Trophoblast cell (in vitro differentiated cells and primary cell): ENCODE results near the gene PKD2.

Source experiments
- DNase-seq, 2 donors: peaks; one replicate each; pipeline ENCODE4 v3.0.0-alpha.2; 2016
- H2AFZ ChIP-seq: 2 replicates; pipeline ENCODE4 v1.6.1; 2013; ENCODE audit warnings: low read length, moderate library complexity, mild to moderate bottlenecking; ENCODE audit not compliant: insufficient read depth, poor library complexity
- H2AK5ac ChIP-seq: 2 replicates; pipeline ENCODE4 v1.6.1; 2013; ENCODE audit warnings: mild to moderate bottlenecking, low read length
- H2BK120ac ChIP-seq: 2 replicates; pipeline ENCODE4 v1.6.1; 2013; ENCODE audit warnings: low read length, mild to moderate bottlenecking, moderate library complexity; ENCODE audit not compliant: insufficient read depth, poor library complexity
- H2BK12ac ChIP-seq: 2 replicates; pipeline ENCODE4 v1.6.1; 2013; ENCODE audit warnings: mild to moderate bottlenecking, low read length, moderate library complexity
- H2BK5ac ChIP-seq: 2 replicates; pipeline ENCODE4 v1.6.1; 2013; ENCODE audit warnings: low read length, low read depth, moderate library complexity, mild to moderate bottlenecking; ENCODE audit not compliant: poor library complexity
- H3K14ac ChIP-seq: 2 replicates; pipeline ENCODE4 v1.6.1; 2013; ENCODE audit warnings: mild to moderate bottlenecking, low read length
- H3K18ac ChIP-seq: 2 replicates; pipeline ENCODE4 v1.6.1; 2013; ENCODE audit warnings: mild to moderate bottlenecking, low read length
- H3K23ac ChIP-seq: 2 replicates; pipeline ENCODE4 v1.6.1; 2013; ENCODE audit warnings: low read length
- H3K27ac ChIP-seq: 2 replicates; pipeline ENCODE4 v1.5.1; 2013; ENCODE audit warnings: low read depth, mild to moderate bottlenecking, inconsistent platforms, low read length, moderate library complexity
- H3K27me3 ChIP-seq: 2 replicates; pipeline ENCODE4 v1.6.1; 2013; ENCODE audit warnings: inconsistent platforms, mild to moderate bottlenecking, low read length, moderate library complexity; ENCODE audit not compliant: insufficient read depth
- H3K36me3 ChIP-seq, 2 experiments: 1 replicate in 1 of 2; 2 replicates in 1 of 2; pipeline ENCODE4 v1.6.1; 2013; ENCODE audit warnings: low read length in 2 of 2, mild to moderate bottlenecking in 2 of 2, moderate library complexity in 1 of 2; ENCODE audit not compliant: insufficient read depth in 2 of 2, control insufficient read depth in 1 of 2
- H3K4ac ChIP-seq: 2 replicates; pipeline ENCODE4 v1.6.1; 2013; ENCODE audit warnings: low read depth, mild to moderate bottlenecking, low read length, moderate library complexity
- H3K4me1 ChIP-seq, 2 experiments: 1 replicate in 1 of 2; 2 replicates in 1 of 2; pipeline ENCODE4 v1.6.1; 2013; ENCODE audit warnings: low read length in 2 of 2, mild to moderate bottlenecking in 2 of 2, moderate library complexity in 1 of 2; ENCODE audit not compliant: insufficient read depth in 2 of 2, control insufficient read depth in 1 of 2
- H3K4me2 ChIP-seq: 2 replicates; pipeline ENCODE4 v1.6.1; 2013; ENCODE audit warnings: inconsistent platforms, mild to moderate bottlenecking, low read length, moderate library complexity
- H3K4me3 ChIP-seq: 2 replicates; pipeline ENCODE4 v1.5.1; 2013; ENCODE audit warnings: mild to moderate bottlenecking, low read depth, low read length, inconsistent platforms
- H3K79me1 ChIP-seq: one replicate; pipeline ENCODE4 v1.6.1; 2013; ENCODE audit warnings: low read length
- H3K79me2 ChIP-seq: 2 replicates; pipeline ENCODE4 v1.6.1; 2013; ENCODE audit warnings: low read length, mild to moderate bottlenecking; ENCODE audit not compliant: control insufficient read depth, insufficient read depth, poor library complexity
- H3K9ac ChIP-seq: 2 replicates; pipeline ENCODE4 v1.6.1; 2013; ENCODE audit warnings: mild to moderate bottlenecking, low read length
- H3K9me3 ChIP-seq: 2 replicates; pipeline ENCODE4 v1.6.1; 2013; ENCODE audit warnings: low read depth, mild to moderate bottlenecking, control low read depth, inconsistent platforms, low read length; ENCODE audit not compliant: insufficient read depth
- H4K12ac ChIP-seq: 2 replicates; pipeline ENCODE4 v1.6.1; 2013; ENCODE audit warnings: low read depth, mild to moderate bottlenecking, low read length, moderate library complexity
- H4K8ac ChIP-seq: 2 replicates; pipeline ENCODE4 v1.6.1; 2013; ENCODE audit warnings: low read depth, mild to moderate bottlenecking, low read length, moderate library complexity
- H4K91ac ChIP-seq: one replicate; pipeline ENCODE4 v1.6.1; 2013; ENCODE audit warnings: low read depth, mild to moderate bottlenecking, low read length, moderate library complexity
- WGBS: extraction: QIAGEN DNeasy Blood & Tissue Kit; methylation state at CpG from one replicate; pipeline ENCODE4 v1.1.7; 2013; ENCODE audit warnings: missing lambda C conversion rate; ENCODE audit not compliant: insufficient read length, insufficient coverage; ENCODE audit errors: extremely low coverage; 5-methylcytosine and 5-hydroxymethylcytosine counted together

PKD2 gene

DNA sequence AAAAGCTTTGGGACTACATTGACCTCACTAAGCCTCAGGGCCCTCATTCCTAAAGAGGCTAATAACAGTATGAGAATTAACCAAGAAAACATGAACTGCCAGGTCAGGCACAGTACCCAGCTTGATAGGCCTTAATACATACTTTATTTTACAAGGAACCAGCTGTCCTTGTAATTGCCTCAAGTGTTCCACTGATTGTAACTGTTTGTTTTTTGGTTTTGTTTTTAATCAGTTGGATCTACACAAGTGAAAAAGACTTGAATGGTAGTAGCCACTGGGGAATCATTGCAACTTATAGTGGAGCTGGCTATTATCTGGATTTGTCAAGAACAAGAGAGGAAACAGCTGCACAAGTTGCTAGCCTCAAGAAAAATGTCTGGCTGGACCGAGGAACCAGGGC lies 35.6 kb downstream of the PKD2 start:
- H3K23ac ChIP-seq, result no peak overlapping the region
- H2BK120ac ChIP-seq, result no peak overlapping the region
- peaks cover 19 to 46% of the 10 kb centered on the region in 2 experiments for H3K36me3 ChIP-seq
- H3K4me1 ChIP-seq, result no peaks in the 10 kb centered on the region
- H4K8ac ChIP-seq, result no peak overlapping the region
- H3K79me1 ChIP-seq, result no peaks in the 10 kb centered on the region
- no peak overlapping the region for H3K14ac ChIP-seq
- H4K91ac ChIP-seq, result no peak overlapping the region
- H3K27ac ChIP-seq, result no peak overlapping the region
- no CpG with 5 or more reads among the region's 1 CpG for WGBS
- H3K4ac ChIP-seq, result no peak overlapping the region
- no peak overlapping the region for H2AFZ ChIP-seq
- no peaks in the 10 kb centered on the region for H3K27me3 ChIP-seq
- H3K18ac ChIP-seq, result no peak overlapping the region
- no peak overlapping the region for H3K4me2 ChIP-seq
- H3K9ac ChIP-seq, result no peak overlapping the region
- H3K9me3 ChIP-seq, result no peaks in the 10 kb centered on the region
- H4K12ac ChIP-seq, result no peak overlapping the region
- no peaks in the 10 kb centered on the region for H3K79me2 ChIP-seq
- H2BK12ac ChIP-seq, result no peak overlapping the region
- H2BK5ac ChIP-seq, result no peak overlapping the region
- H2AK5ac ChIP-seq, result no peak overlapping the region
- DNase-seq, result no peak
- no peak overlapping the region for H3K4me3 ChIP-seq

DNA sequence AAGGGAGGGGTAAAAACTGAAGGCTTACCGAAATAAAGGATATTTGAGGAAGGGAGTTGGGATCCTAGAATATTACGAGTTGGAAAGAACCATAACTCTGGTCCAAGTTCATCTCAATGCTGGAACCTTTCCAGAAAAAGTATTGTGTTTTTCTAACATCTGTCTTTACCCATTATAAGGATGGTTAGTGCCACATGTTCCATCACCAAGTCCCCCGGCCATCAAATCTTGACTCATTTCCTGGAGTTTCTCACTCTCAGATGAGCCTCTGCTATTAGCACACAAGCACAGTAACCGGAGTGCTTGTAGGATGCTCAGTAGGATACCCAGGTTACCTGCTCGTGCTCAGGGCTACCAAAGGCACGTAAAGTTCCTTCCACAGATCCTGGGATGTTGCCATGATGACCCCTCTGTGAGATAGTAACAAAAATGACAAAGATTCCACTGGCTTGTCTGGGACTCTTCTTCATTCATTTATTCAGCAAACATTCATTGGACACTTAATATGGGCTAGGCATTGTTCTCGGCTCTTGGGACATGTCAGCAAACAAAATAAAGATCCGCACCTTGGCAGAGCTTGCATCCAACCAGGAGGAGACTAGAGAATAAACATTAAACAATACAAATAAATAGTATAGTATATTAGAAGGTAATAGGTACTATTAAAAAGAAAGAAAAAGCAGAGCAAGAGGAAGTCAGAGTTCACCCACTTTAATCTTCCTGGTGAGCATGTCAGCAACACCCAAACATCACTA lies 36.3 kb downstream of the PKD2 start:
- Histone ChIP-seq H3K23ac (no peak overlapping the region), H3K36me3 (peaks cover 16 to 41% of the 10 kb centered on the region in 2 experiments), H3K4me1 (no peaks in the 10 kb centered on the region), H3K14ac (no peak overlapping the region), H3K9me3 (no peaks in the 10 kb centered on the region), H3K4ac (no peak overlapping the region), H4K91ac (no peak overlapping the region), H2BK12ac (no peak overlapping the region), H3K4me2 (no peak overlapping the region), H3K79me1 (no peaks in the 10 kb centered on the region), H2BK5ac (no peak overlapping the region), H4K12ac (no peak overlapping the region), H2AFZ (no peak overlapping the region), H3K27me3 (no peaks in the 10 kb centered on the region), H3K18ac (no peak overlapping the region), H2BK120ac (no peak overlapping the region), H3K4me3 (no peak overlapping the region), H3K79me2 (no peaks in the 10 kb centered on the region), H4K8ac (no peak overlapping the region), H2AK5ac (no peak overlapping the region), H3K9ac (no peak overlapping the region), H3K27ac (no peak overlapping the region)
- no peak for DNase-seq
- WGBS, result no CpG with 5 or more reads among the region's 8 CpGs

DNA sequence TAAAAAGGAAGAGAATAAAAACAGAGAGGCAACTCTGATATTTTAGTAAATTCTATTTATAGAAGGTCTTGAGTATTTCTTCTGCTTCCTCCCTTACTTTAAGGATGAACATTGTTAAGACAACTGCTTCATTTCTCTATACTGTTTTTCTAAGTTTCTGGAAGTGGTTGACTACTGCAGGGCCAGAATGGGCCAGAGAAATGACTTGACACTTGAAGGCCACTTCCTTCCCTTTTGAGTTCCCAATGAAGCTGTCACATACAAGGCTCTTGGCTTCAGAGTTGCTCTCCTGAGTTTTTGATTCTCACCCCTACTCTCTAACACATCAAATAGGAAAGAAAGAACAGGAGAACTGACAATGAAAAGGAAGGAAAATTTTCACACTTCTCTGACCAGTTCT lies 37.6 kb downstream of the PKD2 start:
- H3K27me3 ChIP-seq, result no peaks in the 10 kb centered on the region
- no peak overlapping the region for H2AK5ac ChIP-seq
- H3K27ac ChIP-seq, result no peak overlapping the region
- H2BK12ac ChIP-seq, result no peak overlapping the region
- H2BK5ac ChIP-seq, result no peak overlapping the region
- no peak overlapping the region for H4K91ac ChIP-seq
- H3K36me3 ChIP-seq, result peaks cover 11 to 33% of the 10 kb centered on the region in 2 experiments
- H2BK120ac ChIP-seq, result no peak overlapping the region
- H3K18ac ChIP-seq, result no peak overlapping the region
- H3K23ac ChIP-seq, result no peak overlapping the region
- no peak overlapping the region for H3K4ac ChIP-seq
- no peak overlapping the region for H3K9ac ChIP-seq
- H2AFZ ChIP-seq, result no peak overlapping the region
- H3K79me1 ChIP-seq, result no peaks in the 10 kb centered on the region
- H3K4me3 ChIP-seq, result no peak overlapping the region
- H3K4me1 ChIP-seq, result no peaks in the 10 kb centered on the region
- DNase-seq, result no peak
- H3K14ac ChIP-seq, result no peak overlapping the region
- no peaks in the 10 kb centered on the region for H3K79me2 ChIP-seq
- H4K8ac ChIP-seq, result no peak overlapping the region
- no peak overlapping the region for H3K4me2 ChIP-seq
- H4K12ac ChIP-seq, result no peak overlapping the region
- H3K9me3 ChIP-seq, result no peaks in the 10 kb centered on the region

DNA sequence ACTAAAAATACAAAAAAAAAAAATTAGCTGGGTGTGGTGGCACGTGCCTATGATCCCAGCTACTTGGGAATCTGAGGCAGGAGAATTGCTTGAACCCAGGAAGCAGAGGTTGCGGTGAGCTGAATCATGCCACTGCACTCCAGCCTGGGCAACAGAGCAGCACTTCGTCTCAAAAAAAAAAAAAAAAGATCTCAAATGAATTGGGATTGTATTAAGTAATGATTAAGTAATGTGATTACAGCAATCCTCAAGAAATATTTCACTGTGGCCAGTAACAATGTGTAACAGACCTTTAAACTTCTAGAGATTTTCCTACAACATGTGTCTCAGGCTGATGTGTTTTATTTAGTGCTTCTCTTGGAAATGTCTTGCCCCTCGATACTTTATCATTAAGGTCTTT lies 46.8 kb downstream of the PKD2 start:
- H4K8ac ChIP-seq, result no peak overlapping the region
- H3K14ac ChIP-seq, result no peak overlapping the region
- no peak overlapping the region for H3K9ac ChIP-seq
- H3K79me2 ChIP-seq, result no peaks in the 10 kb centered on the region
- H3K27ac ChIP-seq, result no peak overlapping the region
- no peak overlapping the region for H3K4me2 ChIP-seq
- peaks cover 9 to 15% of the 10 kb centered on the region in 2 experiments for H3K36me3 ChIP-seq
- no peaks in the 10 kb centered on the region for H3K27me3 ChIP-seq
- no peaks in the 10 kb centered on the region for H3K9me3 ChIP-seq
- H2BK12ac ChIP-seq, result no peak overlapping the region
- no peak overlapping the region for H3K23ac ChIP-seq
- H2BK120ac ChIP-seq, result no peak overlapping the region
- no peak overlapping the region for H3K4ac ChIP-seq
- no peak overlapping the region for H2AFZ ChIP-seq
- H4K12ac ChIP-seq, result no peak overlapping the region
- H3K4me3 ChIP-seq, result no peak overlapping the region
- H4K91ac ChIP-seq, result no peak overlapping the region
- no peak overlapping the region for H2AK5ac ChIP-seq
- H3K79me1 ChIP-seq, result no peaks in the 10 kb centered on the region
- no CpG with 5 or more reads among the region's 4 CpGs for whole genome bisulfite sequencing
- no peak for DNase-seq
- H2BK5ac ChIP-seq, result no peak overlapping the region
- H3K4me1 ChIP-seq, result no peaks in the 10 kb centered on the region
- no peak overlapping the region for H3K18ac ChIP-seq
